Hepatocyte (in vitro differentiated cells): Measurements from ENCODE around the gene BCAS3. TPM values are rescaled to one million over a fixed set of nuclear protein-coding genes. Genes with fewer than 3 reads are reported as not detected.

Experiments
- DNase-seq: peaks from one replicate; pipeline ENCODE4 v3.0.0-alpha.2; 2016; ENCODE audit warnings: low spot score
- H2AFZ ChIP-seq: fragments of 200-600 bp; sonication (generic); 2 replicates; pipeline ENCODE4 v1.6.0; 2016; ENCODE audit warnings: antibody characterized with exemption, mild to moderate bottlenecking
- H3K27ac ChIP-seq: fragments of 200-600 bp; sonication (generic); 2 replicates; pipeline ENCODE4 v1.5.1; 2016; ENCODE audit warnings: mild to moderate bottlenecking
- H3K27me3 ChIP-seq: fragments of 200-600 bp; sonication (generic); 2 replicates; pipeline ENCODE4 v1.6.1; 2016
- H3K36me3 ChIP-seq: fragments of 200-600 bp; sonication (generic); replicated peaks from 2 replicates; pipeline ENCODE4 v1.5.1; 2016; ENCODE audit warnings: low read depth; ENCODE audit not compliant: insufficient read depth
- H3K4me1 ChIP-seq: fragments of 200-600 bp; sonication (generic); 2 replicates; pipeline ENCODE4 v1.5.1; 2016; ENCODE audit warnings: mild to moderate bottlenecking, moderate library complexity; ENCODE audit not compliant: insufficient read depth
- H3K4me2 ChIP-seq: fragments of 200-600 bp; sonication (generic); 2 replicates; pipeline ENCODE4 v1.6.0; 2016
- H3K4me3 ChIP-seq: fragments of 200-600 bp; sonication (generic); 2 replicates; pipeline ENCODE4 v1.5.1; 2016; ENCODE audit warnings: mild to moderate bottlenecking
- H3K79me2 ChIP-seq: fragments of 200-600 bp; sonication (generic); 2 replicates; pipeline ENCODE4 v1.6.0; 2017; ENCODE audit warnings: mild to moderate bottlenecking
- H3K9me2 ChIP-seq: fragments of 200-600 bp; sonication (generic); replicated peaks from 2 replicates; pipeline ENCODE4 v1.6.0; 2017; ENCODE audit warnings: mild to moderate bottlenecking; ENCODE audit not compliant: insufficient read depth
- H3K9me3 ChIP-seq: fragments of 200-600 bp; sonication (generic); 2 replicates; pipeline ENCODE4 v1.5.1; 2016; ENCODE audit warnings: low read depth, mild to moderate bottlenecking
- H4K20me1 ChIP-seq: fragments of 200-600 bp; sonication (generic); 2 replicates; pipeline ENCODE4 v1.6.0; 2016; ENCODE audit warnings: mild to moderate bottlenecking; ENCODE audit not compliant: insufficient read depth, poor library complexity, severe bottlenecking
- EZH2 ChIP-seq: fragments of 200-600 bp; sonication (generic); IDR thresholded peaks from 2 replicates; pipeline ENCODE4 v1.6.1; 2016; ENCODE audit warnings: antibody characterized with exemption, mild to moderate bottlenecking, borderline replicate concordance
- EZH2phosphoT487 ChIP-seq: fragments of 200-600 bp; sonication (generic); IDR thresholded peaks from one replicate; pipeline ENCODE4 v1.6.1; 2018; ENCODE audit warnings: antibody characterized with exemption, mild to moderate bottlenecking, low read depth, moderate library complexity; ENCODE audit not compliant: unreplicated experiment, severe bottlenecking
- WGBS: methylation state at CpG from one replicate; pipeline ENCODE4 v1.1.6; 2016; ENCODE audit warnings: low lambda C conversion rate; ENCODE audit errors: missing lambda C conversion rate; 5-methylcytosine and 5-hydroxymethylcytosine counted together
- polyA plus RNA-seq: library from polyadenylated mRNA; unstranded; fragments of >200 nt; fragmentation: Nextera tagmentation; extraction: Ambion mirVana; gene quantifications from 2 replicates; pipeline ENCODE4 v1.2.1, GENCODE V29; 2016
- total RNA-seq: library from RNA; depleted of rRNA; stranded (reverse); fragments of >200 nt; gene quantifications from 2 replicates; pipeline ENCODE4 v1.2.3, GENCODE V29; 2014
- TF ChIP-seq, protein P1 (sequence below): fragments of 200-600 bp; sonication (generic); IDR thresholded peaks from 2 replicates; pipeline ENCODE4 v1.5.1; 2016; ENCODE audit warnings: antibody characterized with exemption, mild to moderate bottlenecking; ENCODE audit not compliant: poor library complexity

The BCAS3 gene
- total and polyA plus RNA-seq, 2 experiments from 2014 or later: 16.5 to 58.8 TPM

GRCh38 chr17:61075988-61076387 lies 398.3 kb downstream of the BCAS3 start:
- no peaks in the 10 kb centered on the region for H3K79me2 ChIP-seq
- H3K4me2 ChIP-seq: no peak overlapping the region
- H3K36me3 ChIP-seq: no peaks in the 10 kb centered on the region
- H3K9me2 ChIP-seq: no peaks in the 10 kb centered on the region
- H4K20me1 ChIP-seq: no peaks in the 10 kb centered on the region
- no peak for DNase-seq
- no peaks in the 10 kb centered on the region for H3K9me3 ChIP-seq
- WGBS: 84% methylated on average over 1 of the region's 1 CpG
- H3K4me3 ChIP-seq: no peak overlapping the region
- TF ChIP-seq, protein P1, sequence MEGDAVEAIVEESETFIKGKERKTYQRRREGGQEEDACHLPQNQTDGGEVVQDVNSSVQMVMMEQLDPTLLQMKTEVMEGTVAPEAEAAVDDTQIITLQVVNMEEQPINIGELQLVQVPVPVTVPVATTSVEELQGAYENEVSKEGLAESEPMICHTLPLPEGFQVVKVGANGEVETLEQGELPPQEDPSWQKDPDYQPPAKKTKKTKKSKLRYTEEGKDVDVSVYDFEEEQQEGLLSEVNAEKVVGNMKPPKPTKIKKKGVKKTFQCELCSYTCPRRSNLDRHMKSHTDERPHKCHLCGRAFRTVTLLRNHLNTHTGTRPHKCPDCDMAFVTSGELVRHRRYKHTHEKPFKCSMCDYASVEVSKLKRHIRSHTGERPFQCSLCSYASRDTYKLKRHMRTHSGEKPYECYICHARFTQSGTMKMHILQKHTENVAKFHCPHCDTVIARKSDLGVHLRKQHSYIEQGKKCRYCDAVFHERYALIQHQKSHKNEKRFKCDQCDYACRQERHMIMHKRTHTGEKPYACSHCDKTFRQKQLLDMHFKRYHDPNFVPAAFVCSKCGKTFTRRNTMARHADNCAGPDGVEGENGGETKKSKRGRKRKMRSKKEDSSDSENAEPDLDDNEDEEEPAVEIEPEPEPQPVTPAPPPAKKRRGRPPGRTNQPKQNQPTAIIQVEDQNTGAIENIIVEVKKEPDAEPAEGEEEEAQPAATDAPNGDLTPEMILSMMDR: no peak
- TF ChIP-seq EZH2: no peak
- TF ChIP-seq EZH2phosphoT487: no peak
- no peak overlapping the region for H2AFZ ChIP-seq
- no peaks in the 10 kb centered on the region for H3K27me3 ChIP-seq
- H3K27ac ChIP-seq: no peak overlapping the region
- no peaks in the 10 kb centered on the region for H3K4me1 ChIP-seq

- TF ChIP-seq EZH2 (no peak), EZH2phosphoT487 (no peak)
- TF ChIP-seq, protein P1: no peak
- H3K4me1 ChIP-seq: no peaks in the 10 kb centered on the region
- DNase-seq: no peak
- H3K9me2 ChIP-seq: no peaks in the 10 kb centered on the region
- no peaks in the 10 kb centered on the region for H3K36me3 ChIP-seq
- H3K4me3 ChIP-seq: no peak overlapping the region
- H3K4me2 ChIP-seq: no peak overlapping the region
- no peaks in the 10 kb centered on the region for H3K9me3 ChIP-seq
- no peaks in the 10 kb centered on the region for H3K79me2 ChIP-seq
- H2AFZ ChIP-seq: no peak overlapping the region
- H3K27me3 ChIP-seq: no peaks in the 10 kb centered on the region
- H3K27ac ChIP-seq: no peak overlapping the region
- no peaks in the 10 kb centered on the region for H4K20me1 ChIP-seq
- WGBS: 68% methylated on average over 3 of the region's 3 CpGs
These were observed 399.0 kb downstream of the BCAS3 start for GRCh38 chr17:61076621-61077031.

GRCh38 chr17:61081959-61082358 lies 404.3 kb downstream of the BCAS3 start:
- H3K4me3 ChIP-seq: no peak overlapping the region
- TF ChIP-seq EZH2 (no peak), EZH2phosphoT487 (no peak)
- TF ChIP-seq, protein P1: no peak
- no peak overlapping the region for H3K4me2 ChIP-seq
- H2AFZ ChIP-seq: no peak overlapping the region
- H3K9me3 ChIP-seq: no peaks in the 10 kb centered on the region
- no peaks in the 10 kb centered on the region for H4K20me1 ChIP-seq
- H3K27me3 ChIP-seq: no peaks in the 10 kb centered on the region
- no peak overlapping the region for H3K27ac ChIP-seq
- DNase-seq: no peak
- H3K79me2 ChIP-seq: no peaks in the 10 kb centered on the region
- 93% methylated on average over 3 of the region's 3 CpGs for WGBS
- H3K36me3 ChIP-seq: no peaks in the 10 kb centered on the region
- H3K9me2 ChIP-seq: no peaks in the 10 kb centered on the region
- H3K4me1 ChIP-seq: no peaks in the 10 kb centered on the region

DNA sequence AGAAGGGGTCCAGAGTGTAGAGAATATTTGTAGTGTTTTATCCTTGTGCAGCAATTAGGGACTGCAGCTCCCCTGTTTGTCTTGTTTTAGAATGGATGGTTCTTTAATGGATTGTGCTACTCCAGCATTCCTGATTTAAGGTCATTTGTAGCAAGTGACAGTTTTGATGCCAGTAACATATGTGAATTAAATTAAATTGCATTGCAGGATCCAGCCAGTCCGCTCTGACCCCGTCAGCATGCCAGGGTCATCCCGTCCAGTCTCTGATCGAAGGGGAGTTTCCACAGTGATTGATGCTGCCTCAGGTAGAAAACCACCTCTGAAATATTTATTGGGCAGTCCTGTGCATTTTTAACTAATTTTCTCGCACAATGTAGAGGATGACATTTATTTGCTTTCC lies 406.6 kb downstream of the BCAS3 start:
- H3K9me2 ChIP-seq: no peaks in the 10 kb centered on the region
- TF ChIP-seq, protein P1: no peak
- H4K20me1 ChIP-seq: no peaks in the 10 kb centered on the region
- H3K27ac ChIP-seq: no peak overlapping the region
- H3K4me2 ChIP-seq: no peak overlapping the region
- DNase-seq: no peak
- no peak overlapping the region for H3K4me3 ChIP-seq
- H3K27me3 ChIP-seq: no peaks in the 10 kb centered on the region
- H3K4me1 ChIP-seq: no peaks in the 10 kb centered on the region
- no peaks in the 10 kb centered on the region for H3K9me3 ChIP-seq
- no peaks in the 10 kb centered on the region for H3K36me3 ChIP-seq
- H2AFZ ChIP-seq: no peak overlapping the region
- H3K79me2 ChIP-seq: no peaks in the 10 kb centered on the region
- 97% methylated on average over 5 of the region's 5 CpGs for WGBS
